ENCODE measurements around the gene SASH1. TPM values are rescaled to one million over a fixed set of nuclear protein-coding genes. Genes with fewer than 3 reads are reported as not detected.

The SASH1 gene
- total and polyA plus RNA-seq, 9 of the 15 experiments (the other 6 are each of a cell fraction or from before 2014, with no cell fraction given) = 0.35 to 3.5 (median 1.6) TPM

DNA sequence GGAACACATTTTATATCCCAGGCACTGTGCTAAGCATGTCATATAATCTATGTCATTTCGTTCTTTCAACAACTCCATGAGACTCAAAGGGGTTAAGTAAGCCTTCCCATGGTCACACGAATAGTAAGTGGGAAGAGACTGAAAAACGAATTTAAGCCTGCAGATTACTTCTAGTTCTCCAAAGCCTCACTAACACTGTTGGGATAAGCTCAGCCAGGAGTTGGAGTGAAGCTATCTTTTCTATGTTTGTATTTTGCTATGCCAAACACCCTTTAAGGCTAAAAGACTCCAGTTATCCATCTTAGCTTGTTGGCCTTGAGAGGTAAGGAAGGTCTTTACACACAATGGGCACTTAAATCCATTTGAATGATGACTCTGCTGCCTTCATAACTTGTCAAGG lies 256.1 kb downstream of the SASH1 start:
- WGBS (ENCODE audit: insufficient coverage, low coverage, missing lambda C conversion rate) = 3% methylated on average over 3 of the region's 3 CpGs
- no peak for ATAC-seq
- no peaks in the 10 kb centered on the region for H4K20me1 ChIP-seq (replicated peaks; ENCODE audit: control insufficient read depth, insufficient read depth, low read length)
- no peak overlapping the region for H3K4me2 ChIP-seq (ENCODE audit: insufficient read depth, low read length)
- H3K4me1 ChIP-seq (replicated peaks in 1 of 2; ENCODE audit: control insufficient read depth in 2 of 2, insufficient read depth in 2 of 2, low read length in 2 of 2) = no peaks in the 10 kb centered on the region
- H2AFZ ChIP-seq (ENCODE audit: low read depth, low read length) = no peak overlapping the region
- peaks cover 0 to 7% of the 10 kb centered on the region in 2 experiments; a peak in 2 of 5 replicates for H3K27me3 ChIP-seq (ENCODE audit: control insufficient read depth in 2 of 2, insufficient read depth in 2 of 2, low read length in 2 of 2)
- H3K4me3 ChIP-seq = no peak overlapping the region
- H3K9me1 ChIP-seq (ENCODE audit: control insufficient read depth, insufficient read depth, low read length) = no peaks in the 10 kb centered on the region
- H3K27ac ChIP-seq (ENCODE audit: extremely low read depth, low read depth, low read length) = no peak overlapping the region
- ChIA-PET CTCF (ENCODE audit: low intra/inter-chr PET ratio) (no interaction called here), POLR2A (interaction anchor here (0.9 kb wide), 1 partner anchor 34 kb away, joined by 4 read pairs; no protein-coding TSS in a partner anchor)
- no peak for FAIRE-seq
- H3K9me3 ChIP-seq (replicated peaks; ENCODE audit: control insufficient read depth, insufficient read depth, low read depth, low read length) = no peaks in the 10 kb centered on the region
- no peak for DNase-seq (ENCODE audit: extremely low read depth in 1 of 4, low spot score in 3 of 4)
- H3K79me2 ChIP-seq (ENCODE audit: control insufficient read depth, insufficient read depth, low read length) = no peaks in the 10 kb centered on the region
- intact Hi-C loops (cut with micrococcal nuclease) = no loop called here
- TF ChIP-seq RUNX1 (IDR thresholded peaks at IDR 0.05; ENCODE audit: low read depth) (no peak), COPS2 (conservative IDR thresholded peaks at IDR 0.05) (no peak), TCFL5 (CRISPR knock-in tag; conservative IDR thresholded peaks at IDR 0.05) (no peak), MTA2 (IDR thresholded peaks at IDR 0.05; ENCODE audit: low read depth) (no peak), CHD1 (IDR thresholded peaks at IDR 0.05; ENCODE audit: low read length) (no peak)
- in situ Hi-C loops (cut with MboI) = no loop called here
- no peaks in the 10 kb centered on the region for H3K36me3 ChIP-seq (ENCODE audit: control insufficient read depth, insufficient read depth, low read length)
- H3K9ac ChIP-seq (ENCODE audit: insufficient read depth in 1 of 2, low read depth in 2 of 2, low read length in 2 of 2) = no peak overlapping the region
- BruUV-seq (replicated peaks) = no TSS peak

- DNase-seq (ENCODE audit: extremely low read depth in 1 of 4, low spot score in 3 of 4) (no peak), FAIRE-seq (no peak), ATAC-seq (no peak)
- Histone ChIP-seq H3K36me3 (ENCODE audit: control insufficient read depth, insufficient read depth, low read length) (no peaks in the 10 kb centered on the region), H3K9me3 (replicated peaks; ENCODE audit: control insufficient read depth, insufficient read depth, low read depth, low read length) (no peaks in the 10 kb centered on the region), H3K9ac (ENCODE audit: insufficient read depth in 1 of 2, low read depth in 2 of 2, low read length in 2 of 2) (no peak overlapping the region), H3K27ac (ENCODE audit: extremely low read depth, low read depth, low read length) (no peak overlapping the region), H3K4me1 (replicated peaks in 1 of 2; ENCODE audit: control insufficient read depth in 2 of 2, insufficient read depth in 2 of 2, low read length in 2 of 2) (no peaks in the 10 kb centered on the region), H3K4me2 (ENCODE audit: insufficient read depth, low read length) (no peak overlapping the region), H3K27me3 (ENCODE audit: control insufficient read depth in 2 of 2, insufficient read depth in 2 of 2, low read length in 2 of 2) (peaks cover 0 to 1% of the 10 kb centered on the region in 2 experiments; a peak in 1 of 5 replicates), H3K9me1 (ENCODE audit: control insufficient read depth, insufficient read depth, low read length) (no peaks in the 10 kb centered on the region), H3K4me3 (no peak overlapping the region), H2AFZ (ENCODE audit: low read depth, low read length) (no peak overlapping the region), H4K20me1 (replicated peaks; ENCODE audit: control insufficient read depth, insufficient read depth, low read length) (no peaks in the 10 kb centered on the region), H3K79me2 (ENCODE audit: control insufficient read depth, insufficient read depth, low read length) (no peaks in the 10 kb centered on the region)
- in situ Hi-C loops (cut with MboI) (no loop called here), intact Hi-C loops (cut with micrococcal nuclease) (no loop called here)
- 0% methylated on average over 7 of the region's 7 CpGs for WGBS (ENCODE audit: insufficient coverage, low coverage, missing lambda C conversion rate)
- CTCF ChIA-PET (ENCODE audit: low intra/inter-chr PET ratio) = interaction anchor here (0.6 kb wide), 1 partner anchor 1210 kb away, joined by 5 read pairs; no protein-coding TSS in a partner anchor
- POLR2A ChIA-PET = no interaction called here
- no TSS peak for BruUV-seq (replicated peaks)
- TF ChIP-seq, protein P1, sequence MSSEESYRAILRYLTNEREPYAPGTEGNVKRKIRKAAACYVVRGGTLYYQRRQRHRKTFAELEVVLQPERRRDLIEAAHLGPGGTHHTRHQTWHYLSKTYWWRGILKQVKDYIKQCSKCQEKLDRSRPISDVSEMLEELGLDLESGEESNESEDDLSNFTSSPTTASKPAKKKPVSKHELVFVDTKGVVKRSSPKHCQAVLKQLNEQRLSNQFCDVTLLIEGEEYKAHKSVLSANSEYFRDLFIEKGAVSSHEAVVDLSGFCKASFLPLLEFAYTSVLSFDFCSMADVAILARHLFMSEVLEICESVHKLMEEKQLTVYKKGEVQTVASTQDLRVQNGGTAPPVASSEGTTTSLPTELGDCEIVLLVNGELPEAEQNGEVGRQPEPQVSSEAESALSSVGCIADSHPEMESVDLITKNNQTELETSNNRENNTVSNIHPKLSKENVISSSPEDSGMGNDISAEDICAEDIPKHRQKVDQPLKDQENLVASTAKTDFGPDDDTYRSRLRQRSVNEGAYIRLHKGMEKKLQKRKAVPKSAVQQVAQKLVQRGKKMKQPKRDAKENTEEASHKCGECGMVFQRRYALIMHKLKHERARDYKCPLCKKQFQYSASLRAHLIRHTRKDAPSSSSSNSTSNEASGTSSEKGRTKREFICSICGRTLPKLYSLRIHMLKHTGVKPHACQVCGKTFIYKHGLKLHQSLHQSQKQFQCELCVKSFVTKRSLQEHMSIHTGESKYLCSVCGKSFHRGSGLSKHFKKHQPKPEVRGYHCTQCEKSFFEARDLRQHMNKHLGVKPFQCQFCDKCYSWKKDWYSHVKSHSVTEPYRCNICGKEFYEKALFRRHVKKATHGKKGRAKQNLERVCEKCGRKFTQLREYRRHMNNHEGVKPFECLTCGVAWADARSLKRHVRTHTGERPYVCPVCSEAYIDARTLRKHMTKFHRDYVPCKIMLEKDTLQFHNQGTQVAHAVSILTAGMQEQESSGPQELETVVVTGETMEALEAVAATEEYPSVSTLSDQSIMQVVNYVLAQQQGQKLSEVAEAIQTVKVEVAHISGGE (CRISPR knock-in tag; IDR thresholded peaks at IDR 0.05) = no peak
- TF ChIP-seq JUND (IDR thresholded peaks at IDR 0.05; ENCODE audit: borderline replicate concordance, low read depth, low read length) (no peak), JUND (tag; IDR thresholded peaks at IDR 0.05; ENCODE audit: borderline replicate concordance, low read depth, low read length) (no peak), TEAD1 (CRISPR knock-in tag; IDR thresholded peaks at IDR 0.05) (no peak), TSC22D4 (tag; IDR thresholded peaks at IDR 0.05) (no peak), NUFIP1 (IDR thresholded peaks at IDR 0.05; ENCODE audit: partially characterized antibody) (no peak)
- TF ChIP-seq, protein P2, sequence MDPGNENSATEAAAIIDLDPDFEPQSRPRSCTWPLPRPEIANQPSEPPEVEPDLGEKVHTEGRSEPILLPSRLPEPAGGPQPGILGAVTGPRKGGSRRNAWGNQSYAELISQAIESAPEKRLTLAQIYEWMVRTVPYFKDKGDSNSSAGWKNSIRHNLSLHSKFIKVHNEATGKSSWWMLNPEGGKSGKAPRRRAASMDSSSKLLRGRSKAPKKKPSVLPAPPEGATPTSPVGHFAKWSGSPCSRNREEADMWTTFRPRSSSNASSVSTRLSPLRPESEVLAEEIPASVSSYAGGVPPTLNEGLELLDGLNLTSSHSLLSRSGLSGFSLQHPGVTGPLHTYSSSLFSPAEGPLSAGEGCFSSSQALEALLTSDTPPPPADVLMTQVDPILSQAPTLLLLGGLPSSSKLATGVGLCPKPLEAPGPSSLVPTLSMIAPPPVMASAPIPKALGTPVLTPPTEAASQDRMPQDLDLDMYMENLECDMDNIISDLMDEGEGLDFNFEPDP (CRISPR knock-in tag; IDR thresholded peaks at IDR 0.05) = no peak
Observed at GRCh38 chr6:148599967-148600426, 257.4 kb downstream of the SASH1 start.
